HAP-1 (cell line): Measurements from ENCODE around the gene BBS9.
"Not testable (repeated sequence)": the region's sequence is repeated elsewhere in the genome, so short reads cannot be mapped to it uniquely, and the experiment has no call there.

Experiments used
- DNase-seq, 2 experiments: peaks; one replicate each; pipeline ENCODE4 v3.0.0-alpha.2; 2016 to 2020; ENCODE audit warnings: low spot score in 2 of 2
- H3K27me3 ChIP-seq: fragments of 250-450 bp; sonication (Bioruptor Pico); 2 replicates; pipeline ENCODE4 v1.5.1; 2020; ENCODE audit warnings: low read depth, mild to moderate bottlenecking, moderate library complexity
- H3K36me3 ChIP-seq: fragments of 250-450 bp; sonication (Bioruptor Pico); replicated peaks from 2 replicates; pipeline ENCODE4 v1.5.1; 2020; ENCODE audit warnings: mild to moderate bottlenecking
- H3K4me1 ChIP-seq: fragments of 250-450 bp; sonication (Bioruptor Pico); 2 replicates; pipeline ENCODE4 v1.5.1; 2020; ENCODE audit warnings: mild to moderate bottlenecking
- H3K4me3 ChIP-seq: fragments of 250-450 bp; sonication (Bioruptor Pico); 2 replicates; pipeline ENCODE4 v1.5.1; 2020; ENCODE audit warnings: mild to moderate bottlenecking, moderate library complexity
- H3K9me3 ChIP-seq: fragments of 250-450 bp; sonication (Bioruptor Pico); 2 replicates; pipeline ENCODE4 v1.5.1; 2020; ENCODE audit warnings: mild to moderate bottlenecking, moderate library complexity
- in situ Hi-C: fragments of 300-500 bp; cut with MboI; formaldehyde crosslinking; loops from 3 replicates; pipeline ENCODE4 v1.14.3; 2020; ENCODE audit warnings: low sequenced_read_pairs, inconsistent platforms, mixed read lengths

The BBS9 gene

GRCh38 chr7:33233659-33234058 is 104.3 kb downstream of the BBS9 start:
- DNase-seq, result no peak
- Histone ChIP-seq H3K27me3 (peaks cover 4% of the 10 kb centered on the region), H3K4me3 (no peak overlapping the region), H3K9me3 (no peaks in the 10 kb centered on the region), H3K36me3 (no peaks in the 10 kb centered on the region), H3K4me1 (no peaks in the 10 kb centered on the region)
- in situ Hi-C loops, result loop anchor here (25.0 kb wide), 1 partner anchor 704 kb away; no protein-coding TSS in a partner anchor

DNA sequence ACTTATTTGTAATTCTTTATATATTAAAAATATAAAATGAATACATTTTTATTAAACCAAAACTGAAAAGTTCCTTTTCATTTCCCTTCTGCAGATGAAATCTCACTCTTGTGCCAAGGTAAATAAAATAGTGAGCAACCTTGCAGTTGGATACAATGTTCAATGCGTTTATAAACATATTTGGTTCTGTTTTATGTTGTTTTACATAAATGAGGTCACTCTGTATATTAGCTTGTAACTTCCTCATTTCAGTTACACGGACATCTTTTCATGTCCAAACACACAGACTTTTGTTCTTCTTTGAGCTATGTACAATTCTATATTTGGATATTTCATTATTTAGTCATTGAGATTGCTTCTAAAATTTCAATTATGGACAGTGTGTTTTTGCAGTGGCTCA is 107.7 kb downstream of the BBS9 start:
- in situ Hi-C loops, result loop anchor here (25.0 kb wide), 1 partner anchor 700 kb away; no protein-coding TSS in a partner anchor

GRCh38 chr7:33243319-33243881 is 114.0 kb downstream of the BBS9 start:
- Histone ChIP-seq H3K36me3 (no peaks in the 10 kb centered on the region), H3K4me3 (no peak overlapping the region), H3K9me3 (no peaks in the 10 kb centered on the region), H3K4me1 (no peaks in the 10 kb centered on the region; the same call in 1 of the 2 replicates), H3K27me3 (peaks cover 3% of the 10 kb centered on the region; the same call in 1 of the 2 replicates)
- in situ Hi-C loops, result loop anchor here (25.0 kb wide), 1 partner anchor 694 kb away; no protein-coding TSS in a partner anchor
- peak in 1 of 2 experiments; percentile 61 for DNase-seq

More for the DNA sequence above, 107.7 kb downstream of the BBS9 start:
- Histone ChIP-seq H3K27me3 (no peaks in the 10 kb centered on the region; the same call in none of the 2 replicates), H3K9me3 (no peaks in the 10 kb centered on the region), H3K36me3 (no peaks in the 10 kb centered on the region), H3K4me3 (no peak overlapping the region), H3K4me1 (no peaks in the 10 kb centered on the region)
- no peak for DNase-seq

DNA sequence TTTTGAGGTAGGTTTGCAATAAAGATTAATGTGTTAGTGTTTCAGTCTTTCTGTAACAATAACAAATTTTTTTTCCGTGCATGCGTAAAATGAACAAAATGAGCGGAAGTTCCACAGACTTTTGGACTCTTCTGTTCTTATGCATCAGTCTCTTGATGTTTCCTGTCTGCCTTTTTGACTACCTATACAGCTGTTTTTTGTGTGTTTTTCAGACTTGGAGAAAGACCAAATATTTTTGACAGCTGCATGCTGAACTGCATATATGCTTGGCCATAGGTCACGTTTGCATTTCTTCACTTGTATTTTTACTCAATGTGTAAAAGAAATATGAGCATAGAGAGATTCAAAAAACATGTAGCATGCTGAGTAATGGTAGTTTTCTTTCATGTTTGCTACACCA is 119.3 kb downstream of the BBS9 start:
- no peaks in the 10 kb centered on the region; the same call in 1 of the 2 replicates for H3K4me1 ChIP-seq
- 0 out of 2 replicates have a peak, but pooled peaks cover 3% of the 10 kb centered on the region for H3K27me3 ChIP-seq
- no peak for DNase-seq
- no peak overlapping the region for H3K4me3 ChIP-seq
- H3K9me3 ChIP-seq, result no peaks in the 10 kb centered on the region
- in situ Hi-C loops, result loop anchor here (25.0 kb wide), 1 partner anchor 689 kb away; no protein-coding TSS in a partner anchor
- no peaks in the 10 kb centered on the region for H3K36me3 ChIP-seq

DNA sequence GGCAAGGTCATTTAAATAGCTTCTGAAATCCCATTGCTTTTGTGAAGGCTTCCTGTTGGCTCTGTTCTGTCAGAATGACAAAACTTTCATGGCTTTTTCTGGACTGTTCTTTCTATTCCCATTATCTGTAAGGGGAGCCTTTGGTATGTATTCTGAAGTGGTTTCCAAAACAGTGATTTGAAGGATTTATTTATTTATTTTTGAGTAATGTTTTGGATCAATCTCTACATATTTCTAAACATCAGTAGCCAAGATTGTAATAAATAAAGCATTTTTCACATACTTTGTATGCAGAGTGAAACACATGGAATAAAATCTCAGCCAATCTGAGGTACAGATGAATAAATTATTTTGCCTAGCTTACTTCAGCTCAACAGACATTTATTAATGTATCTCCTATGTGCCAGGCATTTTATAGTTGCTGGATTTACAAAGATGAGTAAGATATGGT is 121.1 kb downstream of the BBS9 start:
- in situ Hi-C loops, result no loop called here
- no peak overlapping the region for H3K4me3 ChIP-seq
- DNase-seq, result no peak

DNA sequence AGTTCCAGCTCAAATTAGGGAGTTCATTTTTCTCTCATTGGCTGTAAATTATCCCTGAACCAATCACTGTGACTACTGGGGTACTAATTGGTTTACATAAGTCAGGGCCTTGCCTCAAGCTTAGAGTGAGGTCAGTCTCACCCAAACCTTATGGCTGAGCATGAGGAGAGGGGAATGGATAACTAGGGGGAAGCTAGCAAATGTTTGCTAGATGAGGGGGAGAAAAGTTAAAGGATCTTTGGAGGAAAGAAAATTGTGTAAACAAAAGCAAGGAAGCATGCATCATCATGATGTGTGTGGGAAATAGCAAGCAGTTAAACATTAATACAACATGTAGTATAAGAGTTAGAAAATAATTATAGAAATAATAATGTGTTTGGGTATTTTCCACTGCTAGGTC is 121.9 kb downstream of the BBS9 start:
- no peak for DNase-seq
- Histone ChIP-seq H3K9me3 (no peaks in the 10 kb centered on the region), H3K36me3 (no peaks in the 10 kb centered on the region), H3K4me1 (peaks cover 8% of the 10 kb centered on the region), H3K27me3 (no peaks in the 10 kb centered on the region), H3K4me3 (no peak overlapping the region)
- in situ Hi-C loops, result no loop called here

More for the DNA sequence above, 121.1 kb downstream of the BBS9 start:
- H3K36me3 ChIP-seq, result no peaks in the 10 kb centered on the region
- no peaks in the 10 kb centered on the region for H3K27me3 ChIP-seq
- H3K9me3 ChIP-seq, result no peaks in the 10 kb centered on the region
- H3K4me1 ChIP-seq, result peaks cover 6% of the 10 kb centered on the region

DNA sequence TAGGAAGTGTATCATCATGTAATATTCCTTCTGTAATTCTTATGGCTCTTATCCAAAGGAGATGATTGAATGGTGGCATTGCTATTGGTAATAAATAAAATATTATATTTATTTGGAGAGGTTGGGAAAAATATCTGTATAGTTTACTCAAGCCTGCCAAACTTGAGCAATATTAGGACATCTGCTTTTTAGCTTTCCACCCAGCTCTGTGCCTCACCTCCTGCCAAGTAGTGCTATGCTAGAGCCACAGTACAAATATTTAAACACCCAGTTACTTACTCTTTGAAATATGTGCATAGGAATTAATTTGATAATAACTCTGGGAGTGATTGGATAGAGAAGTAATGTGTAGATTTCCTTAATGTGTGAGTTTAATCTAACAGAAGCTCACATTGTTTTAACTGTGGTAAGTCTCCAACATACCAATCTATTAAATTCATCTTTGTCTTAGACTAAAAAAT is 129.2 kb downstream of the BBS9 start:
- no peak for DNase-seq
- in situ Hi-C loops, result no loop called here
- no peaks in the 10 kb centered on the region for H3K27me3 ChIP-seq
- peaks cover 13% of the 10 kb centered on the region for H3K4me1 ChIP-seq
- H3K36me3 ChIP-seq, result no peaks in the 10 kb centered on the region
- H3K9me3 ChIP-seq, result no peaks in the 10 kb centered on the region
- H3K4me3 ChIP-seq, result no peak overlapping the region

GRCh38 chr7:33261585-33261984 is 132.2 kb downstream of the BBS9 start:
- no peak for DNase-seq
- peaks cover 5% of the 10 kb centered on the region for H3K4me1 ChIP-seq
- no peaks in the 10 kb centered on the region; the same call in 1 of the 2 replicates for H3K27me3 ChIP-seq
- no peaks in the 10 kb centered on the region for H3K36me3 ChIP-seq
- in situ Hi-C loops, result no loop called here
- no peaks in the 10 kb centered on the region for H3K9me3 ChIP-seq
- no peak overlapping the region for H3K4me3 ChIP-seq

GRCh38 chr7:33262476-33262875 is 133.1 kb downstream of the BBS9 start:
- Histone ChIP-seq H3K36me3 (no peaks in the 10 kb centered on the region), H3K9me3 (no peaks in the 10 kb centered on the region), H3K27me3 (no peaks in the 10 kb centered on the region; the same call in 1 of the 2 replicates), H3K4me3 (no peak overlapping the region), H3K4me1 (peaks cover 5% of the 10 kb centered on the region)
- in situ Hi-C loops, result no loop called here
- no peak for DNase-seq

DNA sequence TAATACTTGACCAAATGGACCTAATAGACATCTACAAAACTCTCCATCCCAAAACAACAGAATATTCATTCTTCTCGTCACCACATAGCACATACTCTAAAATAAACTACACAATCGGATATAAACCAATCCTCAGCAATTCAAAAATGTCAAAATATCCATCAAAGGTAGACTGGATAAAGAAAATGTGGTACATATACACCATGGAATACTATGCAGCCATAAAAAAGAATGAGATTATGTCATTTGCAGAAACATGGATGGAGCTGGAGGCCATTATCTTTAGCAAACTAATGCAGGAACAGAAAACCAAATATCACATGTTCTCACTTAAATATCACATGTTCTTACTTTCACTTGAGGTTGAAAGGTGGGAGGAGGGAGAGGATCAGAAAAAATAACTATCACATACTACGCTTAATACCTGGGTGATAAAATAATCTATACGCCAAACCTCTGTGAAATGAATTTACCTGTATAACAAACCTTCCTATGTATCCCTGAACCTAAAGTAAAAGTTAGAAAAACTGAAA is 142.5 kb downstream of the BBS9 start:
- in situ Hi-C loops, result not testable (repeated sequence)

DNA sequence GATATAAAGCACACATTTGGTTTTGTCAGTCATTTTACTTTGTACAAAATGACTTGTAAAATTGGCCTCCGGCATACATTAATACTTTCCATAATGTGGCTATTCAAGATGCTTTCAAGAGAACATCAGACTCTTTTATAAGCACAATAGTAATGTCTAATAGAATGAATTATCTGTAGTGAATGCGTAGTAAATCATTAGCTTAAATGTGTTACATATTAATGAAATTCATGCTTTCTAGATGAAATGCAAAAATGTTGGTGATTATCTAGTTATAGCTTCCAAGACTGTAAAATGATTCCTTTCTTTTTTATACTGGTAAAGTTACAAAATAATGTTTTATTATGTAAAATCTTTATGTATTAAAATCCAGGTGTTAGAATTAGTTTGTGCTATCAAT is 144.0 kb downstream of the BBS9 start:
- DNase-seq, result no peak
- Histone ChIP-seq H3K4me3 (no peak overlapping the region), H3K36me3 (no peaks in the 10 kb centered on the region), H3K4me1 (no peaks in the 10 kb centered on the region), H3K9me3 (no peaks in the 10 kb centered on the region), H3K27me3 (no peaks in the 10 kb centered on the region)
- in situ Hi-C loops, result no loop called here

More for the DNA sequence above, 142.5 kb downstream of the BBS9 start:
- H3K4me3 ChIP-seq, H3K36me3 ChIP-seq, H3K9me3 ChIP-seq, H3K27me3 ChIP-seq, H3K4me1 ChIP-seq, DNase-seq: not testable (repeated sequence)

GRCh38 chr7:33276325-33276724 is 147.0 kb downstream of the BBS9 start:
- H3K4me3 ChIP-seq, result no peak overlapping the region
- no peaks in the 10 kb centered on the region for H3K4me1 ChIP-seq
- no peak for DNase-seq
- no peaks in the 10 kb centered on the region for H3K9me3 ChIP-seq
- in situ Hi-C loops, result no loop called here
- H3K36me3 ChIP-seq, result no peaks in the 10 kb centered on the region
- no peaks in the 10 kb centered on the region for H3K27me3 ChIP-seq

DNA sequence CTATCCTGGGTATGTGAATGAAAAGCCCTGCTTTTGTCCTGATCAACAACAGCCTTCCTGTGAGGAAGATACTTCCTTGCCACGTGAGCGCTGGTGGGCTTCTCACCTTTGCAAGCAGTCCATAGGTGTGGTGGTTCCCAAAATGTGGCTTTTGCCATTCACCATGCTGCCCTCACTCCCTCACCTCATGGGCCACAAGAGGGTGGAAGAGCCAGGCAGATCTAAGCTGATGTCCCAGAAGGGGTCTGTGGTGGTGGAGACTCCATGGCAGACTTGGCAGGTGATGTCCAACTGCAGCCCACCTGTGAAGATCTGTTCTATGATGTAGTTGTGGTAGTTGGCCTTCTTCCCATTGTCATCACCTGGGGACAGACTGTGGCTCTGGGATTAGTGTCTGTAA is 147.4 kb downstream of the BBS9 start:
- Histone ChIP-seq H3K9me3 (no peaks in the 10 kb centered on the region), H3K27me3 (no peaks in the 10 kb centered on the region), H3K4me3 (no peak overlapping the region), H3K4me1 (no peaks in the 10 kb centered on the region), H3K36me3 (no peaks in the 10 kb centered on the region)
- DNase-seq, result no peak
- in situ Hi-C loops, result no loop called here

GRCh38 chr7:33278095-33278494 is 148.7 kb downstream of the BBS9 start:
- Histone ChIP-seq H3K27me3 (no peaks in the 10 kb centered on the region), H3K9me3 (no peaks in the 10 kb centered on the region), H3K4me3 (no peak overlapping the region), H3K4me1 (no peaks in the 10 kb centered on the region), H3K36me3 (no peaks in the 10 kb centered on the region)
- in situ Hi-C loops, result no loop called here
- no peak for DNase-seq
